HG03097 (cell line): Measurements from ENCODE around the gene AFAP1.

Experiments used
- ATAC-seq: cut with Tn5 transposase; IDR thresholded peaks from one replicate; pipeline ENCODE4 v1.9.1; 2021; ENCODE audit not compliant: unreplicated experiment, low FRiP score

The AFAP1 gene

DNA sequence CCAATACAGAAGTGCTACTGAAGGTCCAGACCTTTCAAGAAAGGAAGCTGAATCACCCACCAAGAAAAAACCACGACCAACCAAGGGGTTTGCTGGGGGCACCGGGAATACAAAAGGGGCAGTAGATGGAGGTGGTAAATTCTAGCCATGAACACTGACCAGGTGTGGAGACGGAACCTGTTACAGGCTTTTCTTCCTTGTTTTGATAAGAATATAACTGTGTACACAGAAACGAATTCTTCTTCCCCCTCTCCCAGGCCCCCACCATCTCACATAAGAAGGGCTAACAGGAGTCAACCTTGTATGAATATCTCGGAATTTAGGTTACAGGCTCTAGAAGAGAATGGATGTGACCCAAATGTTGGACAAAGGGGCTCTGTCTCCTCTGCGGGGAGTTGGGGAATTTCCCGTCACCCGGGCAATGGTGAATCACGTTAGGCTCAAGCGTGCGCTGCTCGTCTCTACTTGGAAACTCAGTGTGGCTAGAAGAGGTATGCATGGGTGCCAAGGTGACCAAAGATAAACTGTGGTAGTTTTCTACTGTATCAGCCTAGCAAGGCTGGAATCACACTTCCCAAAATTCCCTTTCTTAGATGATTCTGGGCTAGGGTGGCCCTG lies 87.0 kb downstream of the AFAP1 start:
- no peak for ATAC-seq

DNA sequence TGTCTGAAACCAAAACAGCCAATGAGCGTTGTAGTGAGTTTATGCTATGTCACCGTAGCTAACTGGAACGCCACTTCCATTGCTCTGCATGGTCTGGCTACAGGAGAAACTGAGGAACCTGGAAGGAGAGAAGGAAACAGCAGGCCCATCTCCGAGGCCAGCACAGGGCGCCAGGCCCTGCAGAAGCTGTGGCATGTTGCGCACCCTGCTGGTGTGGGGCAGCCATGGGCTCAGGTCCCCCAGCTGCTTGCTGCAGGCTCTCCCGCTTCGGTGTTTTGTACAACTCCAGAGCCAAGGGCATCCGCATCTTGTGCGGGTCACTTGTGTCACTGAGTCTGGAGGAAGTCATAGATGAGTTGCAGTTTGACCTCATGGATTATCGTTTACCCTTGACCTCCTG lies 89.2 kb downstream of the AFAP1 start:
- no peak for ATAC-seq

DNA sequence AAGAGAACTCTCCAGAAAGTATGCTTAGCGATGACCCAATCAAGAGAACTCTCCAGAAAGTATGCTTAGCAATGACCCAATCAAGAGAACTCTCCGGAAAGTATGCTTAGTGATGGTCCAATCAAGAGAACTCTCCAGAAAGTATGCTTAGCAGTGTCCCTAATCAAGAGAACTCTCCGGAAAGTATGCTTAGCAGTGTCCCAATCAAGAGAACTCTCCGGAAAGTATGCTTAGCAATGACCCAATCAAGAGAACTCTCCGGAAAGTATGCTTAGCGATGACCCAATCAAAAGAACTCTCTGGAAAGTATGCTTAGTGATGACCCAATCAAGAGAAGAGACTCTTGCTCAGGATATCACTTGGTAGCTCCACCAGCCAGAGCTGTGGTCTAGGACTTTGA lies 92.5 kb downstream of the AFAP1 start:
- ATAC-seq: no peak

DNA sequence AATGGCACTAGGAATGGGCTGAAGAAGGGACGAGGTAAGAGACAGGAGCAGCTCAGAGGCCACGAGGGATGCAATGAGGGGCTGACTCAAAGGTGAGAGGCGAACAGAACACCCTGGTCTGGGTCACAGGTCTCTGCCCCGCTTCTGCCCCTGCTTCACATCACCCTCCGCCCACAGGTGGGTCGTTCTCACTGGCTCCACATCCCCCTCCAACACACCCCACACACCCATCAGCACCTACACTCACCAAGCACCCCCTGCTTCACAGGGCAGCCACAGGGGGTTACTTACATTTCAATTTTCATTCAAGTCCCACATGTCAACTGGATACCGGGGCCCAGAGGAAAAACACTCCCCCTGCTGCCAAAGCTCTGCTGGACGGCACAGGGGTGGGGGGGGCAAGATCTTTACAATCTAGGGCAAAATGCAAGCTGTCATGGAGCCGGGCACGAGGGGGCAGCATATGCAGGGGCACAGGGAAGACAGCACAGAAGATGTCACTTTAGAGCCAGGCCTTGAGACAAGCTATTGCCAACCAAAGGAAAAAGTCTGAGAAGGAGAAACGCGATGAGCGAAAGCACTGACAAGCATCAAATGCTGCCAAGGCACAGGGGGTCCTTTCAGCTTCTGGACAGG lies 94.0 kb downstream of the AFAP1 start:
- no peak for ATAC-seq

DNA sequence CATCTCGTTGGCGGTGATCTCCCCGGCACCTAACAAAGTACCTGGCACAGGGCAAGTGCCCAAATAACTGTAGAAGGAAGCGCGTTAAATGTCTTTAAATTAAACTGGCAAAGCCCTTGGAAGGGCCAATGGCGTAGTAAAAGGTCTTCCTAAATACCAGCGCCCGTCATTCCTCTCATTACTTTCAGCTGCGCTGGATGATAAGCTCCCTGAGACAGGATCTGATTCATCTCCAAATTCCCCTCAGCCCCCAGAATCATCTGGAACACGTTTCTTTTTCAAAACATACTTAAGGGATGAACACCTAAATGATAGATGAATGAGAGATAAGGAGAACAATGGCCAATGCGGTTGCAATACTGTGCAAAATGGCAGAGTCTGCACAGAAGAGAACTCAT lies 95.1 kb downstream of the AFAP1 start:
- ATAC-seq: no peak

DNA sequence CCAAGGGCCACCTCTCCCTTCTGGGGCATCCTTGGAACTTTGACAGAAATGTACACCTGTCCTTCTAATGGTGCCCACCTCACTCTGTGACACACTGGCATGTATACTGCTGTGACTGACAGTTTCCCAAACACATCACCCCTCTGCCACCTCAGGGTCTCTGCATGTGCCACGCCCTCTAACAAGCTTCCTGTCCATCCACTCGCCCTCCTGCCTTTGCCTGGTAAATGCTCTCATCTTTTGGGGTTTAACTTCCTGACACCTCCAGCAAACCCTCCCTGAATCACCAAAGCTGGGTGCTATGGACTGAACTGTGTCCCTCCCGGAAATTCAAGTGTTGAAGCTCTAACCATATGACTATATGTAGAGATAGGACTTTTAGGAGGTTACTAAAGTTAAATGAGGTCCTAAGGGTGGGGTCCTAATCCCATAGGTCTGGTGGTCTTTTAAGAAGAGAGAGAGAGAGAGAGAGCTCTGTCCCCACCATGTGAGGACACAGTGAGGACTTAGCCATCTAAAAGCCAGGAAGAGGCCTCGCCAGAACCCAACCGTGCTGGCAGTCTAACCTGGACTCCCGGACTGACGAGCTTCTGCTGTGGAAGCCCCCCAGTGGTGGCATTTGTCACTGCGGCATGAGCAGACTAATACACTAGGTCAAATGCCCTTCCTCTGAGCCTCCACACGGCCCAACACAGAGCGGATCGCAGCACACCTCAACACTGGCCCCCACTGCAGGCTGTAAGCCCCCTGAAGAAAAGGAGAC lies 95.6 kb downstream of the AFAP1 start:
- ATAC-seq: no peak

DNA sequence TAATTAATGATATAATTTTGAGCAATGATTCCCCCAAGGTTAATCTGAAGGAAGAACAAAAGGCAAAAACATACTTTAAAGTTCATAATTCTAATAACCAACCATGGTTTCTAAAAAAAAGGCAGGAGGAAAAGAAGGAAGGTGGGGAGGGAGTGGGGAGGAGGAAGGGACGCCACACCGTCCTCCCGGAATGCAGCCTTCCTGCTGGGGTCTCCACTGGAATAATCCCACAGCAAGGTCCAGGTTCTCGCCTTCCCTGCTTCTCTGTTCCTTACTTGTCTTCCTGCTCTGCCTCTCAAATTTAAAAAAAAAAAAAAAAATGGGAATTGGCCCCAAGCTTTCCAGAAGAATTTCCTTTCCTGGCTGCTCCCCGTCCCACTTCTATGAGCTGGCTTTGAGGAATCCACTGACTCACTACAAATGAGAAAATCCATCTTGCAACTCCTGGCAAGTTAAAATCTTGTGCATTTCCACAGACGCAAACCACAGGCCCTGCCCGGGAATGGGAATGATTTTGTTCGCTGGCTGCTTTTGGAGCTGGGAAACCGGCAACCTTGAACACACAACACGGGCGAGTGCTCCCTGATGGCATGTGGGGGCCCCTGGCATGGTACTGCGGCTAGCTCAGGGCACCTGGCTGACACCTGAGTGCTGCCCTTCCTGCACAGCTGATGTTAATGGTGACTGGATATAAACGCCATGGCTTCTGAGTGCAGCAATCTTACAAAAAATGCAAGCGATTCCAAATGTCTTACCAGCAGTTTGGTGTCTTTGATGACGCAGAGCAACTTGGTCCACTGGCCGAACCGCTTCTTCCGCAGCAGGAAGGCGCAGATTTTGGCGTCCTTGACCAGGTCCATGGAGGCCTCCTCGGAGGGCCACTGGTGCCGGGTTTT lies 97.0 kb downstream of the AFAP1 start:
- no peak for ATAC-seq

DNA sequence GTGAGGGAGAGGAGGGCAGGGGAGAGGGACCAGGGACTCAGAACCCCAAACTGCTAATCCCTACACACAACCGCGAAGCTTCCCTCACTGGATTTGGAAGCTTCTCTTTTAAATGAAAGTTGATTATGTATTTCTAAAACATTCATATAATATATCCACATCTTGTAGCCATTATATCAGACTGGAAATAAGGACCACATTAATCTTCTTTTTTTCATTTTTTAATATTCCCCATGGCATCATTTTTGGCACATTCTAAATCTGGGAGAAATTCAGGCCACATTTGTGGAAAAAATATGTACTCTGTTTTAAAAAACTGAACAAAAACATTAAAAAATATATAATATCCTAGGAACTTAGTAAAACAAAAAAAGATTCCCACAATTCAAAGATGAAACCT lies 97.8 kb downstream of the AFAP1 start:
- ATAC-seq: no peak

DNA sequence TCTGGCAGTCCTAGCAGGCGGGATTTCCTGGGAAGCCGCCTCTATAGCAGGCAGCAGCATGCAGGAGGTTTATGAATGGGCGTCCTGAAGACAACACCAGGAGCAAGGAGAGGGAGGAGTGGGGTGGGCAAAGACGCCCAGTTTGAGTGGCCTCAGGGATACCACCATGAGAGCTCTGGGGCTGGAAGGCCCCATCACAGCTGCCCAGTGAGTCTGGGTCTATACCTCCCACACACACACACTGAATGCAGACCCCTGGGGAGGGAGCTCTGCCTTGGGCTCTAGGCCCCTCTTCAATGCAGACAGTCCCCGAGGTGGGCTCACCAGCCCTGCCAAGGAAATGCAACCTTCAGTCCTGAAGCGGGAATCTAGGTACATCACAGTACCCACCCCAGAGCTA lies 98.6 kb downstream of the AFAP1 start:
- ATAC-seq: no peak

DNA sequence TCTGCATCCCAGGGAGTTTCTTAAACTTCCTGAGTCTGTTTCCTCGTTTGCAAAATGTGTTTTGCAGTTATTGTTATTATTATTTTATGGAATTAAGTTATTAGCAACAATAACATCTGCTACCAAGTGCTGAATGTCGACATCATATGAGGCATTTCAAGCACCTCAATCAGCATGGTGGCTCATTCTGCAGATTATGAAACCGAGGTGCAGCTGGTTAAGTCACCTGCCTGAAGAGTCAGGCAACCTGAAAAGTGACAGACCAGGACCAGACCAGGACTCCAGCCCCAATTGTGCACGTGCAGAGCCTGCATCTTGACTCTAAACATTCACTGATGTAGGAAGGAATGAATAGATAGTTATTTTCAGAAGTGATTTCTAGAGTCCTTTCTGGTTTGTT lies 99.8 kb downstream of the AFAP1 start:
- no peak for ATAC-seq

DNA sequence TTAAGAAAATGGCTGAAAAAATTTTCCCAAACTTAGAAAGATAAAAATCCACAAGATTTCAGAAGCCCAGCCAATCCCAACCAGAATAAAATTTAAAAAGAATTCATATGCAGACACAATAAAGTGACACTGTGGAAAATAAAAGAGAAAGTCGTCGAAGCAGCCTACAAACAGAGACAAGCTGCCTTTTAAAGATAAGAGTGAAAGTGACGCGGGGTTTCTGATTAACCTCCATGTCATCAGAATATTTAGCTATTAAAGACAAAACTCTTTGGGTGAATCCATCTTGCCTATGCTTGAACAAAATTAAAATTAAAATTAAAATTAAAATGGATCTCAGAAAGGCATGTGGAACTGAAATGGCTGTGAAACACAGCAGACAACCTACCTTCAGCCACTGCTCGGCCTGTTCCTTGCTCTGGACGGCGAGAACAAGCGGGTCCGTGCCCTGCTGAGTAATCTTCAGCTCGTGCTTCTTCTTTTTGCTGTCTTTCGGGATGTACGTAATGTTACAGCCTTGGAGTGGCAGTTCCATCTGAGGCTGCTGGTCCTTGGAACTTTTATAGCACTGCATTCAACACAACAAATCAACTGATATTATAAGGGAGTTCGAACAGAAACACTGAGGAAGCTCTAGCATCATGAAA lies 101.4 kb downstream of the AFAP1 start:
- no peak for ATAC-seq

DNA sequence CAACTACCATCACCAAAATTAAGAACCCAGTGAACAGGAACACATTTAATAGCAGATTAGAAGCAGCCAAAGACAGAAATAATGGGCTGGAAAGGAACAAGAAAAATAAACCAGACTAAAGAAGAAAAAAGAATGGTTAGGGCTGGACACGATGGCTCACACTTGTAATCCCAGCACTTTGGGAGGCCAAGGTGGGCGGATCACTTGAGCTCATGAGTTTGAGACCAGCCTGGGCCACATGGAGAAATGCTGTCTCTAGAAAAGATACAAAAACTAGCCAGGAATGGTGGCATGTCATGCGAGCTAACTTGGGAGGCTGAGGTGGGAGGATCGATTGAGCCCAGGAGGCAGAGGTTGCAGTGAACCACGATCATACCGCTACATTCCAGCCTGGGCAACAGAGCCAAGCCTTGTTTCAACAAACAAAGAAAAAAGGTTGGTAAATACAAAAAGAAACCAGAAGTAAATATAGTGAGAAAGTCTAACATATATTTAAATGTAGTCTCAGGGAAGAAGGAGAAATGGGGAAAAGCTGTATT lies 102.0 kb downstream of the AFAP1 start:
- no peak for ATAC-seq

DNA sequence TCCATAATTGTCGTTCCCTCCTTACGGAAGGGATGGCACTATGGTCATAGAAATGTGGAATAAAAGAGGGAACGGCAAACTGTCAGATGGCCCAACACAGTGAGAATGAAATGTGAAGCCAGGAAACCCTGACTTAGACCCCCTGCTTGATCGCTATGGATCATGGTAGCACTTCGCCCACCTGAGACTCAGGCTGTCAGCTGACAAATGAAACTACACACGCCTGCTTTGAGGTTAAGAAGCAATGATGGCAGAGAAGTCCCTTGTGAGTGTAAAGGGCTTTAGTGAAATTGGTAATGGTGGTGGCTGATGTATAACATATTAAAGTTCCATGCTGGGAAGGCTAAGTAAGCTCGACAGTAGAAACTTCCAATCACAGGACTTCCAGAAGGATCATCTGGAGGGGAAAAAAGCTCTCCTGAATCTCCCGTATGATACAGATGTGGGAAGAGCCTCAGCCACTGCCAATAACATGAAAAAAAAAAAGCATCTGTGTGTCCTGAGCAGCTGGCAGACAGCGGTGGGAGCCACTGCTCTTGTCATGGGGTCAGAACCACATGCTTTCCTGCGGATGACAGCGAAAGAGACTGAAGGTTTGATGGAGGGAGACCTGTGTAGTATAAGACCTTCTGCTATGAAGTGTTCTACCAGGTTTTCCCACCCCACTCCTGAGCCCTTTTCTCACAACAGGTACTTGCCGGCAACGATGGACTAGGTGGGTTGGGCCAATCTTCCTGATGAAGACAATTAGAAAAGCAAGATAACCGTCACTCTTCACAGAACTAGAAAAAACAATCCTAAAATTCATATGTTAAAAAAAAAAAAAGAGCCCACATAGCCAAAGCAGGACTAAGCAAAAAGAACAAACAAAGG lies 107.6 kb downstream of the AFAP1 start:
- no peak for ATAC-seq

DNA sequence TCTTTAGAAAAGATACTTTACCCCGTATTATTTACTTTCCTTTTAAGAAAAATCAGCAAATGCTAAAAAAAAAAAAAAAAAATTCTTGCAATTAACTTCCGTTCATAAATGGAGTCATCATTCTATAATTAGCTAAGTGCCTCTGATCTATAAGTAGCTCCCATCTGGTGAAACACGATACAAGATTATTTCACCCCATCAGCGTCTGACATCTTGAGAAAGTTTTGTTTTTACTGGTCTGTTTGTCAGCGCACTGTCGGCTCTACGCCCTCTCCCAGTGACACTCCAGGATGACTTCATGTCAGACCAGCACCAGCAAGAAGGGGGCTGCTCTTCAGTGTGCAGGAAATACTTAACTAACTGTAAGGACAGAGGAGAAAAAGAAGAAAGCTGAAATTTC lies 108.3 kb downstream of the AFAP1 start:
- ATAC-seq: no peak

DNA sequence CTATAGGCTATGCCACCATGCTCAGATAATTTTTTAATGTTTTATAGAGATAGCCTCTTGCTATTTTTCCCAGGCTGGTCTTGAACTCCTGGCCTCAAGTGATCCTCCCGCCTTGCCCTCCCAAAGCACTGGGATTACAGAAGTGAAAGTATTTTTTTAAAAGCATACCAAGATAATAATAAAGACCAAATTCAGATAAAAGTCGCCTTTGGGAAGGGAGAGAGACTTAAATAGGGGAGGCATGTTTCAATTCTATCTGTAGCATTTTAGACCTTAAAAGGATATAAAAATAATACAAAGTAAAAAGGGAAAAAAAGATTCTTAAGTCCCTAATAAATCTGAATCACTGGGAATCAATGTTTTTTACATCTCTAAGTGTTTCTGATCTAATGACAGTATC lies 108.9 kb downstream of the AFAP1 start:
- ATAC-seq: no peak

DNA sequence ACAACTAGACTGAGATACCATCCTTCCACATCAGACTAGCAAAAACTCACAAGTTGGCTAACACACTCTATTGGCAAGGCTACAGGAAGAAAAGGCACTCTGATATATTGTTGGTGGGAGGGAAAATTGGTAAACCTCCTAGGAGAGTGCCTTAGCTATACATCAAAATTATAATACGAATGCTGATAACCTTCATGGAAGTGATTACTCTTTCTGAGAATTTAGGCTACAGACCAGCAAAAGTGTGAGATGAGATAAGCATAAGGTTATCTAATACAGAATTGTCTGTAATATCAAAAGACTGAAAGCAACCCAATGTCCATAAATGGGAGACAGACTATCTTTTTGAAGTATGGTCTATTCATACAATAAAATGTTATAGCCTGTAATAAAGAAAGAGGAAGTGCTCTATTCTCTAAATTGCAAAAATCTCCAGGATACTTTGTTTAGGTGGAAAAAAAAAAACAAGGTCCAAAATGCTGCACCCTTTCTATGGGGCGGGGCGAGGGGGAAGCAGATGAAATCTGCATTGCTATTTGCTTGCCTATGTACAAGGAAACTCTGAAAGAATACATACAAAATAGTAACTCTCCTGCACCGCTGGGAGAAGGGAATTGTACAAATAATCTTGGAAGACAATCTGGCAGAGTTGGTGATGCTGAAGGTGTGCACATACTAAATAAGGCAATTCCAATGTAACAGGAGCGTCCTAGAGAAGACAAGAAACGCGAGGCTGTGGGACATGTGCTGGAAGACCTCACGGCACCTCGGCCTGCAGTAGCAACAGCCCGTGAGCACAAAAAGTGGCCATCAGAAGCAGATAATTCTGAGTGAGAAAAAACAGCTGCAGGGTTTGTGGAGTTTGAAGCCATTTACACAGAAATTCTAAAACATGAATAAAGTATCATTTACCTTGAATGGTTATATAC lies 109.7 kb downstream of the AFAP1 start:
- no peak for ATAC-seq

DNA sequence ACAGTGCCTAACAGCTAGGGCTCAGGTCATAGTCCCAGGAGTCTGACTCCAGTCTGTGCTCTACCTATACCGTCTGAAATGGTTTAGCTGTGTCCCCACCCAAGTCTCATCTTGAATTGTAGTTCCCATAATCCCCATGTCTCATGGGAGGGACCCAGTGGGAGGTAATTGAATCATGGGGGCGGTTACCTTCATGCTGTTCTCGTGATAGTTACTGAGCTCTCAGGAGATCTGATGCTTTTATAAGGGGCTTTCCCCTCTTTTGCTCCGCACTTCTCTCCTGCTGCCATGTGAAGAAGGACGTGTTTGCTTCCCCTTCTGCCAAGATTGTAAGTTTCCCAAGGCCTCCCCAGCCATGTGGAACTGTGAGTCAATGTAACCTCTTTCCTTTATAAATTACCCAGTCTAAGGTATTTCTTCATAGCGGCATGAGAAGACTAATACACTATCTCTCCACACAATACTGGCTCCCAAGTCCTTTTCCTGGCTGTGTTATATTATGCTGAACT lies 110.8 kb downstream of the AFAP1 start:
- ATAC-seq: no peak
